HCT116 (cell line): Measurements from ENCODE around the gene GPR32. TPM values are rescaled to one million over a fixed set of nuclear protein-coding genes. Genes with fewer than 3 reads are reported as not detected.

ENCODE experiments used
- ATAC-seq: fragments of 200-7000 bp; cut with Tn5 transposase; 2 replicates; pipeline ENCODE4 v1.9.1; 2020; ENCODE audit warnings: mild to moderate bottlenecking, moderate library complexity
- BruUV-seq: library from RNA; stranded (reverse); fragments of 400-500 nt; replicated peaks from 2 replicates; lab custom pipeline; 2021; lab: Mats Ljungman, UMichigan
- CTCF ChIA-PET: fragments of 300-600 bp; sonication (Branson Sonifier 250); formaldehyde crosslinking; loops from one replicate; lab custom pipeline; 2021; ENCODE audit warnings: antibody characterized with exemption; lab: Charles Lee
- POLR2A ChIA-PET: fragments of 300-600, 350-600 bp; sonication (Branson Sonifier 250); formaldehyde crosslinking; loops from one replicate; lab custom pipeline; 2021; ENCODE audit warnings: antibody characterized with exemption; lab: Charles Lee
- RAD21 ChIA-PET, 2 experiments: fragments of 300-600 bp; sonication (Branson Sonifier 250); formaldehyde crosslinking; loops; one replicate each; lab custom pipeline; 2023; ENCODE audit warnings: low total read pairs in 2 of 2; ENCODE audit not compliant: uncharacterized antibody in 2 of 2, unreplicated experiment in 2 of 2, low non-redundant PET in 1 of 2; lab: Charles Lee
- DNase-seq: peaks from one replicate; pipeline ENCODE4 v3.0.0-alpha.2; 2010; ENCODE audit warnings: low read depth, low spot score
- H2AFZ ChIP-seq: fragments of 200-600 bp; shearing (Covaris generic), sonication (generic); 2 replicates; pipeline ENCODE4 v1.6.1; 2017; ENCODE audit warnings: low read depth, mixed run types, mixed read lengths, antibody characterized with exemption, low read length; ENCODE audit not compliant: poor library complexity, severe bottlenecking
- H3K27ac ChIP-seq: 2 replicates; pipeline ENCODE4 v1.5.1; 2012; ENCODE audit warnings: low read depth, low read length
- H3K27me3 ChIP-seq: fragments of 200-600 bp; sonication (generic); 2 replicates; pipeline ENCODE4 v1.6.1; 2016; ENCODE audit warnings: mixed run types, low read length, mixed read lengths; ENCODE audit not compliant: insufficient read depth
- H3K36me3 ChIP-seq, 2 experiments: fragments of 200-500 bp in 1 of 2; fragments of 200-600 bp in 1 of 2; sonication (Bioruptor generic) in 1 of 2; sonication (generic) in 1 of 2; 2 replicates each; pipeline versions ENCODE4 v1.5.1 to v1.6.1; 2014 to 2016; ENCODE audit warnings: low read length in 2 of 2, inconsistent platforms in 1 of 2, mixed read lengths in 1 of 2, mixed run types in 1 of 2; ENCODE audit not compliant: insufficient read depth in 2 of 2, control insufficient read depth in 1 of 2
- H3K4me1 ChIP-seq, 2 experiments: fragments of 200-600 bp in 1 of 2; sonication (generic) in 1 of 2; 2 replicates each; pipeline versions ENCODE4 v1.5.1 to v1.6.1; 2012 to 2017; ENCODE audit warnings: low read length in 2 of 2, inconsistent platforms in 1 of 2, mild to moderate bottlenecking in 1 of 2, mixed read lengths in 1 of 2, mixed run types in 1 of 2, moderate library complexity in 1 of 2; ENCODE audit not compliant: insufficient read depth in 2 of 2, control insufficient read depth in 1 of 2
- H3K4me2 ChIP-seq: fragments of 200-600 bp; sonication (generic); 2 replicates; pipeline ENCODE4 v1.6.1; 2017; ENCODE audit warnings: mixed run types, low read length, mixed read lengths
- H3K4me3 ChIP-seq, 2 experiments: fragments of 200-600 bp in 1 of 2; sonication (generic) in 1 of 2; replicated peaks in 1 of 2; 2 replicates each; pipeline ENCODE4 v1.5.1; 2011 to 2016; ENCODE audit warnings: low read length in 2 of 2, control low read depth in 1 of 2, low read depth in 1 of 2, mild to moderate bottlenecking in 1 of 2, mixed read lengths in 1 of 2, mixed run types in 1 of 2
- H3K79me2 ChIP-seq: fragments of 200-600 bp; sonication (generic); 2 replicates; pipeline ENCODE4 v1.6.1; 2017; ENCODE audit warnings: mild to moderate bottlenecking, mixed run types, low read length, moderate library complexity, mixed read lengths; ENCODE audit not compliant: insufficient read depth
- H3K9ac ChIP-seq: fragments of 200-600 bp; sonication (generic); 2 replicates; pipeline ENCODE4 v1.6.1; 2016; ENCODE audit warnings: low read length, mixed read lengths
- H3K9me2 ChIP-seq: fragments of 200-600 bp; sonication (generic), shearing (Covaris generic); 2 replicates; pipeline ENCODE4 v1.6.1; 2017; ENCODE audit warnings: mixed run types, mild to moderate bottlenecking, moderate library complexity; ENCODE audit not compliant: insufficient read depth
- H3K9me3 ChIP-seq, 2 experiments: fragments of 200-500 bp in 1 of 2; fragments of 200-600 bp in 1 of 2; sonication (Bioruptor generic) in 1 of 2; sonication (generic) in 1 of 2; 2 replicates each; pipeline ENCODE4 v1.6.1; 2014 to 2017; ENCODE audit warnings: low read length in 2 of 2, mixed read lengths in 2 of 2, inconsistent platforms in 1 of 2, low read depth in 1 of 2, mild to moderate bottlenecking in 1 of 2, mixed run types in 1 of 2, moderate library complexity in 1 of 2; ENCODE audit not compliant: control insufficient read depth in 1 of 2, insufficient read depth in 1 of 2
- H4K20me1 ChIP-seq: fragments of 200-600 bp; sonication (generic), shearing (Covaris generic); 2 replicates; pipeline ENCODE4 v1.6.1; 2017; ENCODE audit warnings: mixed run types, mild to moderate bottlenecking, moderate library complexity; ENCODE audit not compliant: insufficient read depth
- ATF3 ChIP-seq: IDR thresholded peaks from 2 replicates; pipeline ENCODE4 v1.6.1; 2012
- CBX3 ChIP-seq: IDR thresholded peaks from 2 replicates; pipeline ENCODE4 v1.6.1; 2012; ENCODE audit warnings: low read depth
- CEBPB ChIP-seq: IDR thresholded peaks from 2 replicates; pipeline ENCODE4 v1.6.1; 2012; ENCODE audit warnings: low read depth
- CTCF ChIP-seq, 3 experiments: fragments of 200-600 bp in 1 of 3; sonication (generic) in 1 of 3; IDR thresholded peaks in 2 of 3; conservative IDR thresholded peaks in 1 of 3; 2 replicates each; pipeline ENCODE4 v1.5.1; 2012 to 2017; ENCODE audit warnings: low read depth in 2 of 3, low read length in 2 of 3, antibody characterized with exemption in 1 of 3, borderline replicate concordance in 1 of 3, control low read depth in 1 of 3, mild to moderate bottlenecking in 1 of 3, mixed read lengths in 1 of 3, mixed run types in 1 of 3, moderate library complexity in 1 of 3; ENCODE audit not compliant: insufficient read depth in 1 of 3
- EGR1 ChIP-seq: IDR thresholded peaks from 2 replicates; pipeline ENCODE4 v1.6.1; 2012; ENCODE audit warnings: low read depth
- ELF1 ChIP-seq: IDR thresholded peaks from 2 replicates; pipeline ENCODE4 v1.6.1; 2012; ENCODE audit warnings: low read depth, borderline replicate concordance
- EZH2 ChIP-seq: fragments of 200-600 bp; sonication (generic); IDR thresholded peaks from 2 replicates; pipeline ENCODE4 v1.6.1; 2017; ENCODE audit warnings: antibody characterized with exemption, mixed run types
- JUND ChIP-seq: IDR thresholded peaks from 2 replicates; pipeline ENCODE4 v1.6.1; 2012
- POLR2AphosphoS5 ChIP-seq: IDR thresholded peaks from 2 replicates; pipeline ENCODE4 v1.6.1; 2011; ENCODE audit warnings: mild to moderate bottlenecking, low read depth, low read length, moderate library complexity
- RAD21 ChIP-seq: IDR thresholded peaks from 2 replicates; pipeline ENCODE4 v1.6.1; 2012; ENCODE audit warnings: low read depth, mild to moderate bottlenecking
- SIN3A ChIP-seq: IDR thresholded peaks from 2 replicates; pipeline ENCODE4 v1.6.1; 2012; ENCODE audit warnings: low read depth
- SRF ChIP-seq: IDR thresholded peaks from 2 replicates; pipeline ENCODE4 v1.6.1; 2012; ENCODE audit warnings: low read depth
- YY1 ChIP-seq: IDR thresholded peaks from 2 replicates; pipeline ENCODE4 v1.6.1; 2011; ENCODE audit warnings: low read length, low read depth, moderate library complexity, mild to moderate bottlenecking; ENCODE audit not compliant: insufficient replicate concordance; ENCODE audit errors: extremely low read depth
- ZFX ChIP-seq: fragments of 450-650 bp; IDR thresholded peaks from 2 replicates; pipeline ENCODE4 v1.6.1; 2017
- ZNF274 ChIP-seq: fragments of 200-500 bp; sonication (Bioruptor generic); IDR thresholded peaks from 2 replicates; pipeline ENCODE4 v1.6.1; 2014; ENCODE audit warnings: mild to moderate bottlenecking, low read depth, low read length, inconsistent platforms
- intact Hi-C: fragments of 100-400 bp; cut with micrococcal nuclease; formaldehyde crosslinking; loops from 2 replicates; pipeline ENCODE4 v1.10.0; 2022
- total RNA-seq: library from RNA; stranded (reverse); gene quantifications from one replicate; pipeline ENCODE4 v1.2.1, GENCODE V29; 2021; ENCODE audit not compliant: unreplicated experiment

GPR32 gene
- total RNA-seq, 1 experiment from 2014 or later: not detected

- ChIA-PET POLR2A (no interaction called here), CTCF (interaction anchor here (0.8 to 1.7 kb wide), 2 partner anchors 10 to 129 kb away, joined by 4 to 8 read pairs; no protein-coding TSS in a partner anchor)
- intact Hi-C loops: loop anchor here (1.0 to 5.0 kb wide), 2 partner anchors 129 to 299 kb away; no protein-coding TSS in a partner anchor
Measured at GRCh38 chr19:50793558-50794065, 23.3 kb downstream of the GPR32 start.

More at GRCh38 chr19:50793558-50794065, 23.3 kb downstream of the GPR32 start:
- Histone ChIP-seq H3K27ac (no peak overlapping the region; the same call in 1 of the 2 replicates), H3K79me2 (peaks cover 13% of the 10 kb centered on the region; the same call in 1 of the 2 replicates), H3K27me3 (no peaks in the 10 kb centered on the region), H2AFZ (no peak overlapping the region), H3K4me3 (no peak overlapping the region), H3K9ac (no peak overlapping the region), H3K9me3 (no peaks in the 10 kb centered on the region), H3K36me3 (peaks cover 13 to 16% of the 10 kb centered on the region in 2 experiments; a peak in 3 of 4 replicates), H3K4me1 (peaks cover 11 to 31% of the 10 kb centered on the region in 2 experiments; a peak in 3 of 4 replicates), H3K9me2 (no peaks in the 10 kb centered on the region), H4K20me1 (peaks cover 24% of the 10 kb centered on the region; the same call in 1 of the 2 replicates), H3K4me2 (no peak overlapping the region)
- no TSS peak for BruUV-seq
- RAD21 ChIA-PET: no interaction called here
- no peak for ATAC-seq
- no peak for DNase-seq
- no peak for TF ChIP-seq CTCF (IDR thresholded peaks at IDR 0.05 in 2 of 3, conservative IDR thresholded peaks at IDR 0.05 in 1 of 3; ENCODE audit: borderline replicate concordance in 1 of 3, insufficient read depth in 1 of 3, low read depth in 2 of 3, low read length in 2 of 3)
- TF ChIP-seq ZFX: no peak
- TF ChIP-seq SIN3A: no peak
- no peak for TF ChIP-seq ATF3
- no peak for TF ChIP-seq ELF1
- TF ChIP-seq EZH2: no peak
- no peak for TF ChIP-seq CEBPB
- no peak for TF ChIP-seq JUND
- TF ChIP-seq CBX3: no peak
- TF ChIP-seq ZNF274: no peak
- TF ChIP-seq RAD21: no peak
- TF ChIP-seq POLR2AphosphoS5: no peak
- no peak for TF ChIP-seq SRF
- no peak for TF ChIP-seq YY1
- no peak for TF ChIP-seq EGR1
